ENCODE results near the gene TRIM43B. TPM values are rescaled to one million over a fixed set of nuclear protein-coding genes. Genes with fewer than 3 reads are reported as not detected.
A peak's percentile ranks its signal among the peaks of the same experiment; 100 is the strongest.
"Not testable (repeated sequence)": the region's sequence is repeated elsewhere in the genome, so short reads cannot be mapped to it uniquely, and the experiment has no call there.

The TRIM43B gene
- not detected for total RNA-seq

DNA sequence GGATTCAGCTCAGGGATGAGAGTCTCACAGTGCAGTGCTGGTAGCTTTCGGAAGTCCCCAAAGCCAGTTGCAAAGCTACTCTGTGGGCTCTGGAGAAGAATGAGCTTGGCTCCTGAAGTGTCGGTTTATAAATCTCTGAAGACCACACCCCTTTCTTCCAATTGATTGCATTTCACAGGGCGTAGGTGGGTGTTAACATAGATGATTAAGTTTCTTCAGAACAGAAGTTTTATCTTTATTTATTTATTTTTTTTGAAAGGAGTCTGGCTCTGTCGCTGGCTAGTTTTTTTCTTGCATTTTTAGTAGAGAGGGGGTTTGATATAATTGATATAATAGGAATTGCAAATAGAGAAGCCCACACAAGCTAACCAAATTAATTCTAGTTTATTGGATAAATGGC lies at the start of gene TRIM43B:
Gene TRIM43B, minus strand, starts transcription at position 101 of the 400 bp plus-strand sequence. CDS start 2,040 bp downstream, outside the sequence.
- H3K9me3 Mint-ChIP-seq (ENCODE audit: low read depth); H3K27ac Mint-ChIP-seq; ATAC-seq; H3K4me3 Mint-ChIP-seq; CTCF ChIA-PET; H3K27me3 Mint-ChIP-seq; DNase-seq; H3K4me1 Mint-ChIP-seq; H3K36me3 Mint-ChIP-seq: not testable (repeated sequence)

DNA sequence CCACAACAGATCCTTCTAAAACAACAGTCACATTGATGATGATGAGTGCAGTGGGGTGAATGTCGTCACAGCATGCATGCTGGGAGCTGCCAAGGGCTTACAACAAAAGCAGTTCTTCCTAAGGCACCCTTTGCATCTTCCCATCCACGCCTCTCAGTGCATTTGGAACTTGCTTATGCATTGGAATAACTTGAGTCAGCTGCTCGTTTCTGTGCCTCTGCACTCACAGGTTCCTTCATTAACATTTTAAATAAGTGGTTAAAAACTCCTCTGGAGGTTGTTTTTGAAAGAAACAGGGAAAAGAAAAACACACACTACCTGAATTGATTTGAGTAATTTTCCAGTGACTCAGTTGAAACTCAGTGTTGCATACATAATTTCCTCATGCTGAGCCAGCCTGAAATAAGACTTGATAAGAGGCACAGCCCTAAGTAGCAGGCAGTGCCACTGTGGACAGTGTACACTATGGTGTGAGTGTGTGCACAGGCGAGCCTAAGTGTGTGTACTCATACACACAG lies 46.8 kb upstream of the TRIM43B start:
- Mint-ChIP-seq H3K4me1 (peaks cover 28% of the 10 kb centered on the region), H3K27ac (no peak overlapping the region), H3K9me3 (ENCODE audit: low read depth) (no peaks in the 10 kb centered on the region), H3K36me3 (peaks cover 35% of the 10 kb centered on the region), H3K4me3 (no peak overlapping the region), H3K27me3 (peaks cover 5% of the 10 kb centered on the region)
- DNase-seq: no peak
- no peak for ATAC-seq
- CTCF ChIA-PET: no interaction called here

DNA sequence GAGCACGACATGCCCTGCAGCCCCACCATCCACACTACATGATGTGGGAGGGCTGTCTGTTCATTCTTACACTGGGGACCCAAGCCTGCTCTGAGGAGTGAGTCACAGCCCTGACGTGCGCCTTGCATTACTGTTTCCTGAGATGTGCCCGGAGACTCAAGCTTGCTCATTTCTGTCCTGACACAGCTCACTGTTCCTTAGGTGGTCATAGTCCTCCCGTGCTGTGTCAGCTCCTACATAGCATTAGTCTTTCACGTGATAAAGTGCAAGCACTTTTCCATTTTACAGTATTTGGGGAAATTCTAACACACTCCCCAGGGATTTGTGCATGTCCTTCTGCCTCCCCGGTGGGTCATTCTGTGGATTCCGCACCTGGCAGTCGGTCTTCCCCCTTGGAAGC lies 46.2 kb upstream of the TRIM43B start:
- DNase-seq (peak; percentile 65), ATAC-seq (peak; percentile 54)
- H3K27me3 Mint-ChIP-seq: no peaks in the 10 kb centered on the region
- no peak overlapping the region for H3K4me3 Mint-ChIP-seq
- CTCF ChIA-PET: no interaction called here
- H3K4me1 Mint-ChIP-seq: peaks cover 33% of the 10 kb centered on the region
- no peaks in the 10 kb centered on the region for H3K9me3 Mint-ChIP-seq (ENCODE audit: low read depth)
- no peak overlapping the region for H3K27ac Mint-ChIP-seq
- H3K36me3 Mint-ChIP-seq: peaks cover 37% of the 10 kb centered on the region

GRCh38 chr2:95526360-95527341 lies 42.1 kb upstream of the TRIM43B start:
- Mint-ChIP-seq H3K4me1 (peaks cover 40% of the 10 kb centered on the region), H3K27ac (peak overlapping the region; percentile 88), H3K36me3 (peaks cover 29% of the 10 kb centered on the region), H3K4me3 (peak overlapping the region; percentile 84), H3K27me3 (no peaks in the 10 kb centered on the region), H3K9me3 (ENCODE audit: low read depth) (no peaks in the 10 kb centered on the region)
- peak; percentile 83 for ATAC-seq
- DNase-seq: peak; percentile 71
- CTCF ChIA-PET: interaction anchor here (1.0 to 2.0 kb wide), 2 partner anchors 19 to 123 kb away, joined by 3 to 6 read pairs; partner anchors contain the start of gene FAHD2A

DNA sequence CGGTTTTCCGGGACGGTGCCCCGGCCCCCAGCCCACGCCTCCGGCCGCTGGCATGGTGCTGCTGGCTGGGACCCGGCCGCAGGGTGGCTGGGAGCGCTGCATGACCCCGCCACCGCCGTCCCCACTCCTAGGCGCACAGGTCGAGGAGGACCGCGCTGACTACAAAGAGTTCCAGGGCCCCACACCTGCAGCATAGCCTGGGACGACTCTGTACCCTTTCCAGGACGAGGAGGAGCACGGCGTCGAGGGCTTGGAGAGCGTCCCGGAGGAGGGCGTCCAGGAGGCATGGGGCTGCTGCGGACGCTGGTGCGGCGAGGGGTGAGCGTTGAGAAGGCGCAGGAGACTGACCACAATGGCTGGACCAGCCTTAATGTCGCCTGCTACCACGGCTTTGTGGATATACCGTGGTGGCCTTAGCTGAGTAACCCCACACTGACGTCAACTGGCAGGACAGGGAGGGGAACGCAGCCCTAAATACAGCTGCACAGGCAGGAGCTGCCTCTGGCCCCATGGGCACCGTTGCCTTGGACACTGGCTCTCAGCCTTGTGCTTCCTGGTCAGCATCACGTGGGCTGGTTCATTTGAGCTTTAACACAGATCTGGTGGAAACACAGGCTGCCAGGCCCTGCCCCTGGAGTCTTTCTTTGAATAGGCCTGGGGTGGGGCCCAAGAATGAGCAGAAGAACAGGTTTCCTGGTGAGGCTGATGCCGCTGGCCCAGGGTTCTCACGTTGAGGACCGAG lies 40.9 kb upstream of the TRIM43B start:
- H3K4me1 Mint-ChIP-seq: peaks cover 28% of the 10 kb centered on the region
- DNase-seq: no peak
- peak overlapping the region; percentile 74 for H3K27ac Mint-ChIP-seq
- H3K27me3 Mint-ChIP-seq: no peaks in the 10 kb centered on the region
- H3K36me3 Mint-ChIP-seq: peaks cover 18% of the 10 kb centered on the region
- CTCF ChIA-PET: interaction anchor here (1.0 to 2.0 kb wide), 2 partner anchors 18 to 122 kb away, joined by 3 to 6 read pairs; partner anchors contain the start of gene FAHD2A
- peak overlapping the region; percentile 84 for H3K4me3 Mint-ChIP-seq
- no peaks in the 10 kb centered on the region for H3K9me3 Mint-ChIP-seq (ENCODE audit: low read depth)
- ATAC-seq: no peak

DNA sequence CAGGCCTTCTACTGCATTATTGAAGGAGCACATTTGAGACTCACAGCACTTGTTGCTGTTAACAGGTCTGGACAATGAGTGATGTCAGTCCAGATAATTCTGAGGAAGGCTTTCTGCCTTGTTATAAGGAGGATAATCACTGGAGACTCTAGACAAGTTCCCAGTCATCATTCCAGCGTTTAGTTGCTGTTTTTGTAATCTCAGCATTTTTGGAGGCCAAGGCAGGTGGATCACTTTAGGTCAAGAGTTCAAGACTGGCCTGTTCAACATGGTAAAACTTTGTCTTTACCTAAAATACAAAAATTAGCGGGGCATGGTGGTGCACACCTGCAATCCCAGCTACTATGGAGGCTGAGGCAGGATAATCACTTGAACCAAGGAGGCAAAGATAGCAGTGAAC lies 39.6 kb upstream of the TRIM43B start:
- peaks cover 21% of the 10 kb centered on the region for H3K4me1 Mint-ChIP-seq
- no peak overlapping the region for H3K27ac Mint-ChIP-seq
- ATAC-seq (no peak), DNase-seq (no peak)
- no peaks in the 10 kb centered on the region for H3K27me3 Mint-ChIP-seq
- no peak overlapping the region for H3K4me3 Mint-ChIP-seq
- CTCF ChIA-PET: no interaction called here
- H3K36me3 Mint-ChIP-seq: peaks cover 7% of the 10 kb centered on the region
- no peaks in the 10 kb centered on the region for H3K9me3 Mint-ChIP-seq (ENCODE audit: low read depth)

DNA sequence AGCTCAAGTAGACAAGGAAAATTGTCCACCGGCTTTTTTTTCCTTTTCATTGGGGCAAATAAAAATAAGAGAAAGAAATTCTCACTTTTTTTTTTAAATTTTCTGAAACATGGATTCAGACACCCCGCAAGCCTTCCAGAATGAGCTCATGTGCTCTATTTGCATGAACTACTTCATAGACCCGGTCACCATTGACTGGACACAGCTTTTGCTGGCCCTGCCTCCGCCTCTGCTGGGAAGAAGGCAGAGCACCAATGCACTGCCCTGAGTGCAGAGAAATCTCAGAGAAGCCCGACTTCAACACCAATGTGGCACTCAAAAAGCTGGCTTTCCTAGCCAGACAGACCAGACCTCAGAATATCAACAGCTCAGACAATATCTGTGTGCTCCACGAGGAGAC lies 30.2 kb upstream of the TRIM43B start:
- DNase-seq (no peak), ATAC-seq (no peak)
- Mint-ChIP-seq H3K4me1 (no peaks in the 10 kb centered on the region), H3K27ac (no peak overlapping the region), H3K27me3 (peaks cover 41% of the 10 kb centered on the region), H3K36me3 (no peaks in the 10 kb centered on the region), H3K9me3 (ENCODE audit: low read depth) (no peaks in the 10 kb centered on the region), H3K4me3 (no peak overlapping the region)
- CTCF ChIA-PET: no interaction called here

- H3K36me3 Mint-ChIP-seq; H3K9me3 Mint-ChIP-seq (ENCODE audit: low read depth); H3K4me3 Mint-ChIP-seq; ATAC-seq; DNase-seq; H3K4me1 Mint-ChIP-seq; H3K27ac Mint-ChIP-seq; CTCF ChIA-PET: not testable (repeated sequence)
- H3K27me3 Mint-ChIP-seq: peaks cover 41% of the 10 kb centered on the region
Observed at GRCh38 chr2:95514226-95514625, 29.7 kb upstream of the TRIM43B start.

GRCh38 chr2:95509408-95509807 lies 24.9 kb upstream of the TRIM43B start:
- CTCF ChIA-PET: no interaction called here
- Mint-ChIP-seq H3K27ac (no peak overlapping the region), H3K4me1 (no peaks in the 10 kb centered on the region), H3K27me3 (peaks cover 16% of the 10 kb centered on the region), H3K36me3 (no peaks in the 10 kb centered on the region), H3K4me3 (no peak overlapping the region), H3K9me3 (ENCODE audit: low read depth) (no peaks in the 10 kb centered on the region)
- DNase-seq (no peak), ATAC-seq (no peak)

GRCh38 chr2:95505222-95505621 lies 20.7 kb upstream of the TRIM43B start:
- DNase-seq: no peak
- no peaks in the 10 kb centered on the region for H3K36me3 Mint-ChIP-seq
- CTCF ChIA-PET: no interaction called here
- H3K27ac Mint-ChIP-seq: no peak overlapping the region
- ATAC-seq: no peak
- no peaks in the 10 kb centered on the region for H3K9me3 Mint-ChIP-seq (ENCODE audit: low read depth)
- peaks cover 25% of the 10 kb centered on the region for H3K27me3 Mint-ChIP-seq
- H3K4me1 Mint-ChIP-seq: no peaks in the 10 kb centered on the region
- no peak overlapping the region for H3K4me3 Mint-ChIP-seq

GRCh38 chr2:95500854-95501253 lies 16.3 kb upstream of the TRIM43B start:
- Mint-ChIP-seq H3K9me3 (ENCODE audit: low read depth) (no peaks in the 10 kb centered on the region), H3K27ac (no peak overlapping the region), H3K36me3 (no peaks in the 10 kb centered on the region), H3K4me1 (no peaks in the 10 kb centered on the region), H3K4me3 (no peak overlapping the region), H3K27me3 (peaks cover 24% of the 10 kb centered on the region)
- ATAC-seq: no peak
- no peak for DNase-seq
- CTCF ChIA-PET: no interaction called here

- H3K36me3 Mint-ChIP-seq; H3K4me3 Mint-ChIP-seq; ATAC-seq; CTCF ChIA-PET; H3K4me1 Mint-ChIP-seq; H3K27ac Mint-ChIP-seq; DNase-seq; H3K9me3 Mint-ChIP-seq (ENCODE audit: low read depth): not testable (repeated sequence)
- H3K27me3 Mint-ChIP-seq: peaks cover 12% of the 10 kb centered on the region
Observed at GRCh38 chr2:95492076-95492475, 7.5 kb upstream of the TRIM43B start.

GRCh38 chr2:95475025-95475424 lies 9.5 kb downstream of the TRIM43B start:
- H3K36me3 Mint-ChIP-seq; H3K4me1 Mint-ChIP-seq; H3K27ac Mint-ChIP-seq; H3K4me3 Mint-ChIP-seq; H3K27me3 Mint-ChIP-seq; CTCF ChIA-PET; H3K9me3 Mint-ChIP-seq (ENCODE audit: low read depth); DNase-seq: not testable (repeated sequence)
- peak; percentile 20 for ATAC-seq

All from activated CD8-positive, alpha-beta memory T cell treated with anti-CD3 and anti-CD28 coated beads, Interleukin-2, amount 10 ng/mL, durations not matched to agents 7 days and 5 days (primary cell).